ENCODE results near the gene EHBP1L1.
A peak's percentile ranks its signal among the peaks of the same experiment; 100 is the strongest.
"Not testable (repeated sequence)": the region's sequence is repeated elsewhere in the genome, so short reads cannot be mapped to it uniquely, and the experiment has no call there.

EHBP1L1 gene

DNA sequence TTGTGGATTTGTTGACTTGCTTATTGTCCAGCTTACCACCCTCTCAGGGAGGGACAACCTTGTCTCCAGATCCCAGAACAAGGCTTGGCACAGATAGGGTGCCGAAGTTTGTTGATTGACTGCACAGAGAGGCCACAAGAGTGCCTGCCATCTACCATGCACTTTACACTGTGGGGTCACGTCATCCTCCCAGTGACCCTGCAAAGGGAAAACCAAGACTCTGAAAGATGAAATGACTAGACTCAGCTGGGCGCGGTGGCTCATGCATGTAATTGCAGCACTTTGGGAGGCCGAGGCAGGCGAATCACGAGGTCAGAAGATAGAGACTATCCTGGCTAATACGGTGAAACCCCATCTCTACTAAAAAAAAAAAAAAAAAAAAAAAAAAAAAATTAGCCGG, 13.1 kb upstream of the EHBP1L1 start:
- no peak for DNase-seq

DNA sequence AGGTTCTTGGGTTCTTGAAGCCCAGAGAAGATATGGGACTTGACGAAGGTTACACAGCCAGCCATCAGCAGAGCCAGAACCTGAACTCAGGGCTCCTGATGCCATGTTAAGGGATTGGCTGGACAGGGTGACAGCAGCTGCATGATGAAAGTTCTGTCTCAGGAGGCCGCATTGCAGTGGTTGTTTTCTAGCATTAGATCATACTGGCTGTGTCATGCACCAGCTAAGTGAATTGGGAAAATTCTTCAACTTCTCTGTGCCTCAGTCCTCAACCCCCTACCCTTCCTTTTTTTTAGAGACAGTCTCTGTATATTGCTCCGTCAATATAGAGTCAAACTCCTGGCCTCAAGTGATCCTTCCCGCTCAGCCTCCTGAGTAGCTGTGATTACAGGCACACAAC, 12.3 kb upstream of the EHBP1L1 start:
- DNase-seq = no peak

DNA sequence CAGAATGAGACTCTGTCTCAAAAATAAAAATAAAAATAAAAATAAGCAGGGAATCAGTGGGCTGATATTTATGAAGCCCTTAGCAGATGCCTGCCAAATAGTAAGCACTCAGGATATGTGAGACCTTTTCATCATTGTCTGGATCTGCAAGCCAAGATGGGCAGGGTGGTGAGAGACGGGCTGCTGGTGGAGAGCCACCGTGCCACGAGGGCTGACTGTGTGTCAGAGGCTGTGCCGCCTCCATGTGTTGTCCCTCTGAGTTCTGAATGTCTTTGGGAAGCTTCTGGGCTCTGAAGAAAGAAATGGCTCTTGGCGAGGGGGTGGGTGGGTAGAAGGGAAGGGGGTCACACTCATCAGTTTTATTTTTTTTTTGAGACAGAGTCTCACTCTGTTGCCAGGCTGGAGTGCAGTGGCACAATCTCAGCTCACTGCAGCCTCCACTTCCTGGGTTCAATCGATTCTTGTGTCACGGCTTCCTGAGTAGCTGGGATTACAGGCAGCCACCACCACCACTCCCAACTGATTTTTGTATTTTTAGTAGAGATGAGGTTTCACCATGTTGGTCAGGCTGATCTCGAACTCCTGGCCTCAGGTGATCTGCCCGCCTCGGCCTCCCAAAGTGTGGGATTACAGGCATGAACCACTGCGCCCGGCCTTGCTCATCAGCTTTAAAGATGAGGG, 10.8 kb upstream of the EHBP1L1 start:
- not testable (repeated sequence) for DNase-seq

DNA sequence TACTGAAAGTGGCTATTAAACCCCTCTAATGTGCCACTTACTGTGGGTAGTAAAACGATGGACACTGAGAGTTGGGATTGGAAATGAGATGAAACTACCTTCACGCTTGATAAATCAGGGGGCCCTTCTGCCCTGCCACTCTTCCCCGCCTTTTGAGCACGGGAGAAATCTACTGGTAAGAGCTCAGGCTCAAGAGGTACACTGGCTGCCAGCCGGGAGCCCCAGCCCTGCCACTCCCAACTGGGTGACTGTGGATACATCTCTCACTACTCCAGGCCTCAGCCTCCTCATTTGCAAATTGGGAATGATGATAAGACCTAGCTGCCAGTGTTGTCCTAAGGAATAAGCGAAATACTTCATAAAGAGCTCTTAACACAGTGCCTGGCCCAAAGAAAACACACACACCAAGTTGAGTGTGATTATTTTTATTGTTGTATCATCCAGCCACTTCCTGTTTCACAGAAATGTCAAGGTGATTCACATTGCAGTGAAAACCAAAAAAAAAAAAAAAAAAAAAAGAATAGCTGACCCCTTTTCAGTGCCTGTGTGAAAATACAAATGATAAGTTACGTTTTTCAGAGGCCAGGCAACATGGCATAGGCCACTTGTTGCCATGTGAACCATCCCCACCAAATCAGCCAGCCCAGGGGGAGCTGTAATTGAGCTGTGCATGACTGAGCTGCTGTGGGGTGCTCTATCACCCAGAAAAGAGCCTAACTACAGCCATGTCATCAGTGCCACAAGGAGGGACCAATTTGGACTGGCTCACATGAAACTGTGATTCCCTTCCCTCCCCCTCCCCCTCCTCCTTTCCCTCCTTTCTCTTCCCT, 10.0 kb upstream of the EHBP1L1 start:
- DNase-seq = no peak

DNA sequence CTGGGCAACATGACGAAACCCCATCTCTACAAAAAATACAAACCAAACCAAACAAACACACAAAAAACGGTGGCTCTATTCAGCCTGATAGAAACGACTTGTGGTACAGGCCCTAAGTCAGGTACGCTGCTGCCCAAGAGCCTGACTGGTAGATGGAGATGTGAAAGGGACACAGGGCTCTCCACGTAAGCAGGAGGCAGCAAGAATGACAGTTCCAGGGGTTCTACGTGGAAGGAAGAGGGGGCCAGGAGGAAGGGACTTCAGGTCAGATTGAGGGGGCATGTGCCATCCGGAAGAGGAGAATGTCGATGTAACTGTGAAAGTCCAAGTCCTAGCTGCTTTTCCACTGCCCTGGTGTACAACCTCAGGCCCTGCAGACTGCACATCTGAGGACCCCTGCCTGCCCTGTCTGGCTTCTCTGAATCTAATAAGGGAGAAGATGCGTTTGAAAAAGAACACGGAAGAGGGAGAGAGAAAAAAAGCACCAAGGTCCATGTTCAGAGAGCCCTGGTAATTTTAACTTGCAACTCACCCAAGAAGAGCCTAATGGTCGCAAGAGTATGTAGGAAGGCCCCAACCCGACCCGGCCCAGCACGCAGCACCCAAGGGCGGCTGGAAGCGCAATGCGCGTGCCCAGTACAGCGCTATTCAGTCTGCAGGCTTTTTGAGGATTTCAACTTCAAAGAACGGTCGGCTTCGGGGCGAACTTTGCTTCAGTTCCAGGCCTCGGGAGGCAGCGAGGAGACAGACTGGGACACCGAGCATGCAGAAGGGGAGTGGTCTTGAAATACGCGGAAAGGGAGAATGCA, 6.5 kb upstream of the EHBP1L1 start:
- no peak for DNase-seq

DNA sequence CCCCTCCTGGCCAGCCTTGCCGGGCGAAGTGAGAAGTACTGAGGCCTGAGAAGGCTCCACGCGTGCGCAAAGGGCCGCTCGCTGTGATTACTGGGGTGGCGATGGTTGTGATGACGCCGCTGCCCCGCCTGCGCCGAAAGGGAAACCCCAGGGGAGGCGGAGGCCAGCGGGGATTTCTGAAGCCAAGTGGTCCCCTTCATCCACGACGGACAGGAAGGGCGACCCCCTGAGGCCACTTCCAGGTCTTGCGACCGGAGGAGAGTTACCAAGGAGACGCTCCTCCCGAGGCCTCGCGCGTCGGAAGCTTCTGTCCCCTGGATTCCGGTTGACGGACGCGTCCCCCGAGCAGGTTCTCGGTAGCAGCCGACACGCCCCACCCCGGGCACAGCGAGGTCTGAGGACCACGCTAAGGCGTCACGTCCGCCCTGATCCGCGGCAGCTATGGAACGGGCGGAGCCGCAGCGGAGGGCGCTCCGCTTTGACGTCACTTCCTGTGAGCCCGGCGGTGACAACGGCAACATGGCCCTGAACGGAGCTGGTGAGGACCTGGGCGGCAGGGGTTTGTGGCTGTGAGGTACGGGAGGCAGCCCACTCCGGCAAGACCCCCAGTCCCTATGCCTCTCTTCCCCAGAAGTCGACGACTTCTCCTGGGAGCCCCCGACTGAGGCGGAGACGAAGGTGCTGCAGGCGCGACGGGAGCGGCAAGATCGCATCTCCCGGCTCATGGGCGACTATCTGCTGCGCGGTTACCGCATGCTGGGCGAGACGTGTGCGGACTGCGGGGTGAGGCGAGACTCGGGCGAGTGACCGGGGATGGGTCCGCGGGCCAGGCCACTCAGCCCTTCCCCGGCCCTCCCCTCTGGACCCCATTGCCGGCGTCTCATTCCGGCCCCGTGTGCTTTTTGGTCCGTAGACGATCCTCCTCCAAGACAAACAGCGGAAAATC, 5.6 kb upstream of the EHBP1L1 start, which contains the start of gene ZNRD2:
TSS of gene ZNRD2 (plus strand) at position 505 of the 946 bp plus-strand sequence. CDS start at position 520, 15 bp downstream.
- DNase-seq = peak; percentile 97

DNA sequence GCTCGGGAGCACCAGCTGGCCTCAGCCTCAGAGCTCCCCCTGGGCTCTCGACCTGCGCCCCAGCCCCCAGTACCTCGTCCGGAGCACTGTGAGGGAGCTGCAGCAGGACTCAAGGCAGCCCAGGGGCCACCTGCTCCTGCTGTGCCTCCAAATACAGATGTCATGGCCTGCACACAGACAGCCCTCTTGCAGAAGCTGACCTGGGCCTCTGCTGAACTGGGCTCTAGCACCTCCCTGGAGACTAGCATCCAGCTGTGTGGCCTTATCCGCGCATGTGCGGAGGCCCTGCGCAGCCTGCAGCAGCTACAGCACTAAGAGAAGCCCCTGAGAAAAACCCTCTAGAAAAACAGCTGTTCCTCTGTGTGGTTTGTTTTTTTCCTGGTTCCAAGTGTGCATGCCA, 4.4 kb upstream of the EHBP1L1 start:
- DNase-seq = no peak

DNA sequence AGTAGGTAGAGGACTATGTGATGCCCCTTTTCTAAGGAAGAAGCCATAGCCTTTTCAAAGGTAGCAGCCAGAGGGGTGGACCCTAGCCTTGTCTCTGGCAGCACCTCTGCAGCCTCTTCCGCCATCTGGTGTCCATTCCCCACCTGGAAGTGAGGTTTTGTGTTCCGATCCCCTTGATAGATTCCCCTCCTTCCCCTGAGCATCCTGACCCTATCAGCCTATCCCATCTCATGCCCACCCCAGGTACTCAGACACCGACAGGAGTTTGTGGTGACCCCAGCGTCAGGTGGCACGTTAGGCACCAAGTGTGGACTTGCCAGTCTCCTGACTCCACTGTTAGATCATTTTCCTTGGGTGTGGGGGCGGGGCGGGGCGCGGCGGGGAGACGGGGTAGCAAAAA, 3.9 kb upstream of the EHBP1L1 start:
- no peak for DNase-seq

DNA sequence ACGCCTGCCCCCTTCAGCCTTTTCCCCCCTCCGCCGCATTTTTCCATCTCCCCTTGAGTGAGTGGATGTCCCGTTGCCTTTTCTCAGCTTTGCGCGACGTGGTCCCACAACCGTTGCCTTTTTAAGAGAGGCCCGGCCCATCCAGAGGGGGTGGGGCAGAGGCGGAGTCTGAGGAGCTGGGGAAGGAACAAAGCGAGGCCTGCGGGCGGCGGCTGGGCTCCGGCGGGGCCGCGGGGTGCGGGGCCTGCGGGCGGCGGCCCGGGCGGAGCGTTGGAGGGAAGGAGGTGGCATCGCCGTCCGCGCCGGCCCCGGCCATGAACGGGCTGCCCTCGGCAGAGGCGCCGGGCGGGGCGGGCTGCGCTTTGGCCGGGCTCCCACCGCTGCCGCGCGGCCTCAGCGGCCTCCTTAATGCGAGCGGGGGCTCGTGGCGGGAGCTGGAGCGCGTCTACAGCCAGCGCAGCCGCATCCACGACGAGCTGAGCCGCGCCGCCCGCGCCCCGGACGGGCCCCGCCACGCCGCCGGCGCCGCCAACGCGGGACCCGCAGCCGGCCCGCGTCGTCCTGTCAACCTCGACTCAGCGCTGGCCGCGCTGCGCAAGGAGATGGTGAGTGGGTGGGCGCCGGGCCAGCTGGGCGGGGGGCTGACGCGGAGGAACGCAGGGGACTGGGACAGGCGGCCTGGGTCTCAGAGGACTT, 3.3 kb upstream of the EHBP1L1 start, which contains the start of gene FAM89B:
TSS of gene FAM89B (plus strand) at position 183 of the 696 bp plus-strand sequence. CDS start at position 315, 132 bp downstream.
- DNase-seq = peak; percentile 80

DNA sequence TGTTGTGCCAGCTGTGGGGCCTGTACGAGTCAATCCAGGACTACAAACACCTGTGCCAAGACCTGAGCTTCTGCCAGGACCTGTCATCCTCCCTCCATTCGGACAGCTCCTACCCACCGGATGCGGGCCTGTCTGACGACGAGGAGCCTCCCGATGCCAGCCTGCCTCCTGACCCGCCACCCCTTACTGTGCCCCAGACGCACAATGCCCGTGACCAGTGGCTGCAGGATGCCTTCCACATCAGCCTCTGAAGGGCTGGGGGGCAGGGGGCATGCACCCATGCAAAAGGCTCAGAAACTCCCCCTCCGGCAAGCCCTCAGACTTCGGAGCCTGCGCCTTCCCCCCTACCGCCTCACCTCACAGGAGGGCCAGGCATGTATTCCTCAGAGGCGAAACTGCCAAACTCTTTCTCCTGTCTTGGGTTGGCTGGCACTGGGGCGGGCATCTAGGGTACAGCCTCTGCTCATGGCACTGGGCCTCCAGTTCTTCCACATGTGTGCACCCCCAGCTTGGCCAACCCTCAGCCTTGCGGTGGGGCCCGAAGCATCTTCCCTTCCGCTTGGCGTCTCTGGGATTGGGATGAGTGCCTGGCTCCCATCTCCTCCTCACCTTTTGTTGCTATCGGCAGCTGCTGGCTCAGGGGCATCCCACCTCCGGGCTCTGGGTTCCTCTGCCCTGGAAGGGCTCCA, 2.3 kb upstream of the EHBP1L1 start:
- no peak for DNase-seq

DNA sequence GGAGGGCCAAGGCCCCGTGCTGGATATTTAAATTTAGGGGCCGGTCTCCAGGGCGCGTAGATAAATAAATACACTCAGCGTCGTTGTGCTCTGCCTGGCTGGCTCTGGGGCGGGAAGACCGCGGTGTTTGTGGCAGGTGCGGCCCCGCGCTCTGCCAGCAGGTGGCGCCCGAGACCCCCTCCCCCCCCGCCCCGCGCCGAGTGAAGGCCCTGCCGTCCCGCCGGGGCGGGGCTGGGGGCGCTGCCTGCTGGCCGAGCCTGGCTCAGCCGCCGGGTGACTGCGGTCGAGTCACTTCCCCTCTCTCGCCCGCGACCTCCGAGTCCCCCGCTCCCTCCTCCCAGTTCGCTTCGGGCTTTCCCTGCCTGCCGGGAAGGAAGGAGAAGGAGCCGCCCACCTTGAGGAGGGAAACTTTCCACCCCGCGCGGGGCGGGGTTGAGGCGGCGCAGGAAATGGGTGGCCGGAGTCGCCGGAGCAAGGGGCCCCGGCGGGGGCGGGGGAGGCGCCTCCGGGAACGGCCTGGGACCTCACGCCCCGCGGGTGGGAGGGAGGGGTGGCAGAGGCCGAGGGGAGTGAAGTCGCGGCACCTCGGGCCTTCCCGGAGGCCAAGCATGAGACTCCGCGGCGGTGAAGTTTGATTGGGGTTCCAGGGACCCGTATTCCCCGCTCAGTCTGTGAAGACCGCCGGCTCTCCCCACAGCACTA, 1.6 kb upstream of the EHBP1L1 start:
- peak; percentile 87 for DNase-seq

DNA sequence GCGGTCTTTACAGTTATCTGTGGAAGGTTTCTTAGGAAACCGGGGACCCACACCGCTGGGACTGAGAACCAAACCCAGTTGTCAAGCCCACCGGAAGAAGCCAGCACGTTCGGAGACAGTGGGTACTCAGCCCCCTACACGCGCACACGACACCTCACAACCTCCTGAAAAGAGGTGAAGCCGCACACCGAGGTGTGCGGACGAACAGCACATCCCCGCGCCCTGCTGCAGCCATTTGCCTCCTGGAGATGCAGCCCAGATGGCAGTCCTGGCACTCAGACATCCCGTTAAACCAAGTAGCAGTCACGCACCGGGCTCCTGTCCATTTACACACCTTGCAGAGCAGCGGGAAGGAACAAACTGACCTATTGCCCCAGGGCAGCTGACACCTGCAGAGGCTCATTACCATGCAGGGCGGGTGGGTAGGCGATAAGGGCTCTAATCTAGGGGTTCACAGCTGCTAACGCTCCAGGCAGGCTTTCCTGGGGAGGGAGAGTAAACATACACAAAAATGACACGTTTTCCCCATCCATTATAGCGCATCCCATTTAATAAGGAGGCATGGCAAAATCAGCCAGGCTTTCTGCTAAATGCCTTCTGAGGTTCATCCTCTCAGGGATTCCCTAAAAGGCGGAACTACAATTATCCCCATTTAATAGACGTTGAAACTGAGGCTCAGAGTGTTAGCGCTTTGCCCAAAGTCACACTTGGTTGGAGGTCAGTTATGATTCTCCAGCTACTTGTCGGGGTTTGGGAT, 864 bp upstream of the EHBP1L1 start:
- DNase-seq = no peak

DNA sequence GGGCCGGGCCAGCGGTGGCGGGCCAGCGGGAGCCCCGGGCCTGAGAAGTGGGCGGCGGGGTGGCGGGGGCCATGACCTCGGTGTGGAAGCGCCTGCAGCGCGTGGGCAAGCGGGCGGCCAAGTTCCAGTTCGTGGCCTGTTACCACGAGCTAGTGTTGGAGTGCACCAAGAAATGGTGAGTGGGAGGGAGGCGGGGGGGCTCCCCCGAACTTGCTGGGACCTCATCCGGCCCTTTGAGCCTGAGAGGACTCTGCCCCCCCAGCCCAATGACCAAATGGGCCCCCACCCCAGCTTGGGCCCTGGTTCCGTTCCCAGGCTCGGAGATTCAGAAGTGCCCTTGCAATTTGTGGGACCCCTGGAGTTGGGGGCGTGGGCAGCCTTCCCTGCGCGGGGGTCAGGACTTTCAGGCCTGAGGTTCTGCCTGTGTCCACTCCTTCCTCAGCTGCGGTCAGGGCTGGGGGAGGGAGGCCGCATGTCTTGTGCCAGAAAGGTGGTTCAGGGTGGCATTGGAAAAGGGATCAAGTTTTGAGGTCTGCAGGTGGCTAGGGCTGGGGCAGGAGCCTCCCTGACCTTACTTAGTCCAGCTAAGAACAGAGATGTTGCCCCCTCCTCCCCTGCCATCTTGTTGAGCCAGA, 496 bp downstream of the EHBP1L1 start:
- DNase-seq = no peak

DNA sequence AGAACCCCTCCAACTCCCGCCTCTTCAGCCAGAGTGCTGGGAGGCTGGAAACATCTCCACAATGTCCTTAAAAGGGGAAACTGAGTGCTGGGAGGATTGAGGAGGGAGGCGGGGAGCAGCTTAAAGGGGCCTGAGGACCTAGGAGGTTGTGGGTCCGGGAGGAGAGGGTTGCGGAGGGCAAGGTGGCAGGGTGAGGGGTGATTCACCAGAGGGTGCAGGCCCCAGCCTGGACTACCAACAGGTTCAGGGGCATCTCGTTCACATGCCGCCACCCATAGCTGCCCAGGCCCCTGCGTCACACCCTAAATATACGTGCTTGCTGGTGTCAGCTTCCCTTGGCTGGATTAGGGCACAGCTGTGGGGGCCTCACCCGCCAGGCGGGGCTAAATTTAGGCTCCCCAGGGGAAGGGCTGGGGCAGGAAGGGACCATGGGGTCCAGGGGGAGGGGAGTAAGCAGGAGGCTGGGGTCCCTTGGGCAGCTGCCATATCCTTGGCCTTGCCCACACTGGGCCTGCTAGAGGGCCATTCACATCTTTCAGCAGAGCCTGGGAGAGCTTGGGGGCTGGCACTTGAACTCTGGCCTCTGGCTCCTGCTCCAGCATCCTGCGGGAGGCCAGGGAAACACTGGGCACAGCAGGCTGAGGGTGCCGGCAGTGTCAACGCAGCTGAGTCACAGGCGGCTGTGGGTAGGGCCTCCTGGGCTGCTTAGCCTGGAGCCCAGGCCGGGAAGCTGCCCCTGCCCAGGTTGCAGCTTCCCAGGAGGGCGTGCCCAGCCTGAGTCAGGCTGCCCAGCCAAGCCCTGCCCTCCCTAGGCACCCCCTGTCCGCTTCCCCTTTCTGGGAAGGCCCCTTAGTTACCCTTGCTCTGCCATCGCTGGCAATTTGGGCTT, 1.3 kb downstream of the EHBP1L1 start:
- DNase-seq = no peak

DNA sequence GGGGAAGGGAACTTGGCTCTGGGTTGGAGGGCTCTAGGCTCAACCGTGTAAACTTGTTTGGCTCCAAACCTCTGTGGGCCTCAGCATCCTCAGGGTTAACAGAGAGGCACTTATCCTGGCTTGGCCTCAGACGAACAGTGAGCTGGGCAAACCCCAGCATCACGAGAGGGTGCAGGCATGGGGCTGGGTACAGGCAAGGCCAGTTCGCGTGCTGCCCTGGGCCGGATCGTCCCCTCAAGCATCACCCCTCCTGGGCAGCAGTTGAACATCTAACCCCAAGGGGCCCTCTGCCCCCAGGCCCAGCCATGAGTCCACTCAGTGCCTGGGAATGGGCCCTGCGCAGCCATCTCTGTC, 1.9 kb downstream of the EHBP1L1 start:
- no peak for DNase-seq

DNA sequence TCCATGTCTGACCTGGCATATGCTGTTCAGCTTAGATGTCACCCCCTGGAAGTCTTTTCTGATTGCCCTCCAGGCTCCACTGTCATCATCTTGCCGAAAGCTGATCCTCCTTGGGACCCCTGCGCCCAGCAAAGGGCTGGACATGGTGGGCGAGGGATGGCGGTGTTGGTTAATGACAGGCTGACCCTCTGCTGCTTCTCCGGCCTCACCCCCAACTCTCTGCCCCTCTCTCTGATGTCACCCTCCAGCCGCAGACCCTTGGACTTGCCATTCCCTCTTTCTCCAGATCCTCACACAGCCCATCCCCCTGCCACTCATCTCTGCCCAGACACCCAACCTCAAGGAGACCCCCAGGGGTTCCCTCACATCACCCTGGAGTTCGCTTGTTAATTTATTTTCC, 2.3 kb downstream of the EHBP1L1 start:
- no peak for DNase-seq

DNA sequence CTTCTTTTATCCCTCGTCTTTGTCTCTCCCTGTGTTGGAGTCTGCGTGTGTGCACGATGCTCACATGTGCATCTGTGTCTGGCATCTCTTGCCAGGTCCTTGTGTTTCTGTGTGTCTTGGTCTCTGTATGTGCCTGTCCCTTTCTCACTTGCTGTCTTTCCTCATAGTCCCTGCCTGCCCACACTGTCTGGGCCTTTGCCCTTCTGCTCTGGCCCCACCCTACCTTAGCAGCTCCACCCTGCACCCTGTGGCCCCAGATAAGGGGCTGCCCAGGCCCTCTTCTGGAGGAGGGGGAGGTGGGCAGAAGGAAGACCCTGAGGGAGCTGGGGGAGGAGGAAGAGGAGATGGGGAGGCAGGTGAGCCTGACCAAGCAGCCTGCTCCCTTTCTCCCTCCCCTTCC, 2.8 kb downstream of the EHBP1L1 start:
- no peak for DNase-seq

DNA sequence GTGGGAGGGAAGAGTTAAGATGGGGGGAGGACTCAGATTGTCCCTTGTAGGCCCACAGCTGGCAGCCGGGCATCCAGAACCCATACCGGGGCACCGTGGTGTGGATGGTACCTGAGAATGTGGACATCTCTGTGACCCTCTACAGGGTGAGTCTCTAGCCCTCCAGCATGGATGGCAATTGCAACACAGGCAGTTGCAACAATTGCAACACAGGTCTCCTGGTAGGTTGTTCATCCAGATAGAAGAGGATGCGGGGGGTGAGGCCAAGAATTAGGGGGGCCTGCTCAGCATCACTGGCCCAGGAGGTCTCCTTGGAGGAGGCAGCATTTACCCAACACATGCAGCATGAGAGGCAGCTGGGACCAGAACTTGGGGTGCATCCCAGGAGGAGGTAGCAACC, 3.4 kb downstream of the EHBP1L1 start:
- no peak for DNase-seq
